Activated CD4-positive, alpha-beta T cell treated with anti-CD3 and anti-CD28 coated beads, Interleukin-2, amount 10 ng/mL, durations not matched to agents 24 days and 14 days (primary cell): ENCODE measurements around the gene RNF180. TPM values are rescaled to one million over a fixed set of nuclear protein-coding genes. Genes with fewer than 3 reads are reported as not detected.
"Not testable (repeated sequence)": the region's sequence is repeated elsewhere in the genome, so short reads cannot be mapped to it uniquely, and the experiment has no call there.

Experiments used
- DNase-seq: peaks from one replicate; pipeline ENCODE4 v3.0.0; 2022
- H3K27ac Mint-ChIP-seq: one replicate; pipeline ENCODE4 v1.8.0; 2022; ENCODE audit warnings: mild to moderate bottlenecking, mixed read lengths
- H3K27me3 Mint-ChIP-seq: one replicate; pipeline ENCODE4 v1.8.0; 2022; ENCODE audit warnings: mixed read lengths
- H3K36me3 Mint-ChIP-seq: one replicate; pipeline ENCODE4 v1.8.0; 2022; ENCODE audit warnings: low read depth, mild to moderate bottlenecking, mixed read lengths
- H3K4me1 Mint-ChIP-seq: one replicate; pipeline ENCODE4 v1.8.0; 2021; ENCODE audit warnings: mixed read lengths
- H3K4me3 Mint-ChIP-seq: one replicate; pipeline ENCODE4 v1.8.0; 2022; ENCODE audit warnings: mild to moderate bottlenecking, moderate library complexity, mixed read lengths
- H3K9me3 Mint-ChIP-seq: one replicate; pipeline ENCODE4 v1.8.0; 2021; ENCODE audit warnings: mixed read lengths
- intact Hi-C: fragments of 100-400 bp; cut with micrococcal nuclease; formaldehyde crosslinking; loops from one replicate; pipeline ENCODE4 v1.15.1; 2023
- total RNA-seq: library from RNA; stranded (reverse); gene quantifications from 2 replicates; pipeline ENCODE4 v1.2.3, GENCODE V29; 2022

RNF180 gene
- total RNA-seq, 1 donor from 2014 or later, result not detected

GRCh38 chr5:64273276-64273675 is 107.6 kb downstream of the RNF180 start:
- intact Hi-C loops, result no loop called here
- Mint-ChIP-seq H3K36me3 (no peaks in the 10 kb centered on the region), H3K4me3 (no peak overlapping the region), H3K9me3 (no peaks in the 10 kb centered on the region), H3K4me1 (no peaks in the 10 kb centered on the region), H3K27me3 (no peaks in the 10 kb centered on the region), H3K27ac (no peak overlapping the region)
- no peak for DNase-seq

DNA sequence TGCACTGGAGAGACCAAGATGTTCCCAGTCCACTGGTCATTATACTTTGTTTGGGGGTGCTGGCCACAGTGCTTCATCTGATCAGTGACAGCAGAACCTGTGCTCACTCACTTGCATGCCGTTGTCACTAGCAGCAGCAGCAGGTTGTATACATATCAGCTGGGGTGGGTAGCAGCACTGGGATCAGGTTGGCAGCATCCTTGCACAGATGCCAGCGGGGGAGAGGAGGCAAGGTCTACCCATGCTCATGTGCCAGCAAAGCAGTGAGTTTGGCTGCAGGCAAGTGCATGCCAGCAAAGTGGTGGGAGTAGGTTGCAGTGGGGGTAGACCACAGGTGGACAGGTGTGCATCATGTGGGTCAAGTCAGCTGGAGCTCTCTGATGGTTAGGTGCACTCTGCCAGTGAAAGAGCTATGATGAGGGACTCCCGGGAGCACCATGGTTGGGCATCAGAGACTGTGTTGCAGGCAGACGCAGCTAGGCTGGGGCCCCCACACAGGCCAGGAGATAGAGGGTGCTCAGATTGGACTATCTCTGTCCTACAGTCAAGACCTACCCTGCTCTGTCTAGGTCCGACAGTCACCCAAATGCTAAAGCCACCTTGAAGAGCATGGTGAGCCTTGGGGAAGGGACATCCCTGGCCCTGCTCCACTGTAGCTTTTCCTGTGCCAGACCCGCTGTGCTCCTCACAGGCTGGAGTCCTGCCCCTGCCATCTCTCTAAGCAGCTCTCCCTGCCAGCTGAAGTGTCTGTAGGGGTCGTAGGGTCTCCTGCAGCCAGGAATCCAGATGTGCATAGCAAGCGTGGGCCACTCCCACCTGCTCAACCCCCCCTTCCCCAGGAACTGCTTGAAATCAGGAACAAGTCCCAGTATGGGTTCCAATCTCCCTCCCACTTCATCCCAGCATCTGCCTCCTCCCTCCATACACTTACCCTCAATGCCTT is 119.8 kb downstream of the RNF180 start:
- H3K36me3 Mint-ChIP-seq, result no peaks in the 10 kb centered on the region
- H3K4me1 Mint-ChIP-seq, result no peaks in the 10 kb centered on the region
- H3K4me3 Mint-ChIP-seq, result no peak overlapping the region
- DNase-seq, result no peak
- H3K9me3 Mint-ChIP-seq, result peaks cover 12% of the 10 kb centered on the region
- no peaks in the 10 kb centered on the region for H3K27me3 Mint-ChIP-seq
- H3K27ac Mint-ChIP-seq, result no peak overlapping the region
- intact Hi-C loops, result no loop called here

DNA sequence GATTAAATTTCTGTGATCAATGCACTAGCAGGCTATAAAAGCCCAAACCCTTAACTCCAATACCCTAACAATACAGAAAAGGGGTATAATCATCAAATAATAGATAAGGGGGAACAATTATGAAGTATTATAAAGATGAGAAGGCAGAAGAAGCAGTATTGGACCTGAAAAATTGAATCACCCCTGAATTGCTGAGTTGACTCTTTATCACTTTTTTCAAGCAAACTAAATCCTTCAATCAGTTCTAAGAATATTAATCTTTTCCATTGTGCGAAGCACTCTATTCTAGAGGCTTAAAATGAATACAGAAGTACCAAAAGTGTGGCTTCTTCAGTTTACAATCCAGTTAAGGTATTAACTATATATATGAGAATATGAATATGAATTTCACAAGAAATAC is 120.7 kb downstream of the RNF180 start:
- H3K36me3 Mint-ChIP-seq, result no peaks in the 10 kb centered on the region
- H3K9me3 Mint-ChIP-seq, result peaks cover 12% of the 10 kb centered on the region
- H3K4me3 Mint-ChIP-seq, result no peak overlapping the region
- DNase-seq, result no peak
- no peaks in the 10 kb centered on the region for H3K27me3 Mint-ChIP-seq
- no peaks in the 10 kb centered on the region for H3K4me1 Mint-ChIP-seq
- intact Hi-C loops, result no loop called here
- no peak overlapping the region for H3K27ac Mint-ChIP-seq

- H3K4me1 Mint-ChIP-seq, DNase-seq, H3K36me3 Mint-ChIP-seq, intact Hi-C loops, H3K27ac Mint-ChIP-seq, H3K4me3 Mint-ChIP-seq, H3K9me3 Mint-ChIP-seq, H3K27me3 Mint-ChIP-seq: not testable (repeated sequence)
Measured at GRCh38 chr5:64288496-64288895, 122.9 kb downstream of the RNF180 start.

- Mint-ChIP-seq H3K27me3 (no peaks in the 10 kb centered on the region), H3K27ac (no peak overlapping the region)
Measured at GRCh38 chr5:64292611-64293215, 127.1 kb downstream of the RNF180 start.

DNA sequence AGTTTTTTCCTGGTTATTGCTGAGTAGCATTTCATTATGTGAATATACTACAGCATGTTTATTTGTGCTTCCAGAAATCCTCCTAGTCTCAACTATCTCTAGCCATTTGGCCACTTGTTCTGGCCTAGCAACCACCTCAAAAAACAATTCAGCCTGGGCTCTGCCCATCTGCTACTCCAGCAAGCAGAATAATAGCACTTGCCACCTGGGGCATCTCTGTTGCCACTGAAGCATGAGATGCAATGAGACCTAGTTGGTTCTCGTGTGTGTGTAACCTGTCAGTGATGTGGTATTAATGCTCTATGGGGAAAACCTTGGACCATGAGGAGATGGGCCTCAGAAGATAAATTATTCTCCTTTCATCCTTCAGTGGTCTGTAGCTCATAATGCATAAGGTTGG is 129.5 kb downstream of the RNF180 start:
- no peak overlapping the region for H3K4me3 Mint-ChIP-seq
- H3K9me3 Mint-ChIP-seq, result peaks cover 4% of the 10 kb centered on the region
- no peak overlapping the region for H3K27ac Mint-ChIP-seq

More at GRCh38 chr5:64292611-64293215, 127.1 kb downstream of the RNF180 start:
- H3K4me3 Mint-ChIP-seq, result no peak overlapping the region
- no peaks in the 10 kb centered on the region for H3K4me1 Mint-ChIP-seq
- no peak for DNase-seq
- intact Hi-C loops, result no loop called here
- H3K36me3 Mint-ChIP-seq, result no peaks in the 10 kb centered on the region
- peaks cover 8% of the 10 kb centered on the region for H3K9me3 Mint-ChIP-seq

DNA sequence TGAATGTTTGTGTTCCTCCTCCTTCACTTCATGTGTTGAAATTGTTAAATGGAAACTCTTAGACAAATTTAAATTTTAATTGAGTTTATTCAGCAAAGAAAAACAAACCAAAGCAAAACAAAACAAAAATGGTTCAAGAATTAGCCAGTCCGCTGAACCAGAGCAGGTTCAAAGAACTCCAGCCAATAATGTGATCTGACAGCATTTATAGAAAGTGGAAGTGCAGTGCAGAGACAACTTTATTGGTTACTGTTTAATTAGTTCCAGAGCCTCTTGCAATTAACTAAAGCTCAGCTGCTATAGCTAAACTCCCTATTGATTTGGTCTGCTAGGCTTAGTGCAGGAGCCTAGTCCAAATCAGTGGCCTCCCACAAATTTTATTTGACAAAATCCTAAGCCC is 132.9 kb downstream of the RNF180 start:
- DNase-seq, result no peak
- Mint-ChIP-seq H3K9me3 (no peaks in the 10 kb centered on the region), H3K4me3 (no peak overlapping the region), H3K4me1 (no peaks in the 10 kb centered on the region), H3K27ac (no peak overlapping the region), H3K27me3 (no peaks in the 10 kb centered on the region), H3K36me3 (no peaks in the 10 kb centered on the region)
- intact Hi-C loops, result no loop called here

More for the DNA sequence above, 129.5 kb downstream of the RNF180 start:
- intact Hi-C loops, result no loop called here
- no peaks in the 10 kb centered on the region for H3K4me1 Mint-ChIP-seq
- H3K36me3 Mint-ChIP-seq, result no peaks in the 10 kb centered on the region
- H3K27me3 Mint-ChIP-seq, result no peaks in the 10 kb centered on the region
- DNase-seq, result no peak

- intact Hi-C loops, result no loop called here
Measured at GRCh38 chr5:64299805-64300204, 134.2 kb downstream of the RNF180 start.

DNA sequence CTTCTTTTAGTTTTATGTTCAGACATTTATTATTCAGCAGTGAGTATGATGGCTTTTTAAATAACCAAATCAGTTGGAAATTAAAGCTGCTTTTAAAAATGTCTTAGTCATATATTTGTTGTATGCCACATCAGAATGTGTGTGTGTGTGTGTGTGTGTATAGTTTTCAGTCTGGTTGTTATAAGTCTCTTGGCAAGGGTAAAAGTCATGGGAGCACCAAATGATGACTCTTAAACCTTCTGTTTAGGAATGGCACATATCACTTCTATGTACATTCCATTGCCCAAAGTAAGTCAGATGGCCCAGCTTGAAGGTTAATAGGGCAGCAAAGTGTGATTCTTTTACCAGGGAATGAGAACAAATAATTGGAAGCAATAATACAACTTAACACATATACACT is 135.9 kb downstream of the RNF180 start:
- no peaks in the 10 kb centered on the region for H3K27me3 Mint-ChIP-seq
- H3K4me3 Mint-ChIP-seq, result no peak overlapping the region
- intact Hi-C loops, result no loop called here
- H3K27ac Mint-ChIP-seq, result no peak overlapping the region
- no peaks in the 10 kb centered on the region for H3K36me3 Mint-ChIP-seq
- H3K9me3 Mint-ChIP-seq, result no peaks in the 10 kb centered on the region
- H3K4me1 Mint-ChIP-seq, result no peaks in the 10 kb centered on the region
- DNase-seq, result no peak

More at GRCh38 chr5:64299805-64300204, 134.2 kb downstream of the RNF180 start:
- H3K36me3 Mint-ChIP-seq, result no peaks in the 10 kb centered on the region
- H3K4me3 Mint-ChIP-seq, result no peak overlapping the region
- no peak overlapping the region for H3K27ac Mint-ChIP-seq
- no peaks in the 10 kb centered on the region for H3K27me3 Mint-ChIP-seq
- no peaks in the 10 kb centered on the region for H3K4me1 Mint-ChIP-seq
- H3K9me3 Mint-ChIP-seq, result no peaks in the 10 kb centered on the region
- DNase-seq, result no peak

DNA sequence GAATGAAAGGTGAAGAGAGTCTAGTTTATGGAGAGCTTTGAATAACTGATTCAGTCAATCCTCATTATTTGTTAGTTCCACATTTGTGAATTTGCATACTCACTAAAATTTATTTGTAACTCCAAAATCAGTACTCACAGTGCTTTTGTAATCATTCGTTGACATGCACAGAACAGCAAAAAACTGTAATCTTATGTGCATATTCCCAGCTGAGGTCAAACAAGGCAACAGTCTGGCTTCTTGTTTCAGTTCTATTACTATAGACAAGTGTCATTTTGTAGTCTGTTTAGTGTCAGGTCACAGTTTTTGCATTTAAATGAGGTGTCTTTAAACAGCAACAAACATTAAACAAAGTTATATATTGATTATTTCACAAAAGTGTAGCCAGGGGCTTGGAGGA is 142.5 kb downstream of the RNF180 start:
- no peak overlapping the region for H3K27ac Mint-ChIP-seq
- no peaks in the 10 kb centered on the region for H3K27me3 Mint-ChIP-seq
- H3K36me3 Mint-ChIP-seq, result no peaks in the 10 kb centered on the region
- intact Hi-C loops, result no loop called here
- no peaks in the 10 kb centered on the region for H3K4me1 Mint-ChIP-seq
- no peaks in the 10 kb centered on the region for H3K9me3 Mint-ChIP-seq
- DNase-seq, result no peak
- no peak overlapping the region for H3K4me3 Mint-ChIP-seq

- no peaks in the 10 kb centered on the region for H3K4me1 Mint-ChIP-seq
- no peak for DNase-seq
- no peaks in the 10 kb centered on the region for H3K36me3 Mint-ChIP-seq
- intact Hi-C loops, result no loop called here
- no peak overlapping the region for H3K4me3 Mint-ChIP-seq
- no peak overlapping the region for H3K27ac Mint-ChIP-seq
- H3K27me3 Mint-ChIP-seq, result no peaks in the 10 kb centered on the region
- H3K9me3 Mint-ChIP-seq, result no peaks in the 10 kb centered on the region
Measured at GRCh38 chr5:64312491-64312890, 146.8 kb downstream of the RNF180 start.

DNA sequence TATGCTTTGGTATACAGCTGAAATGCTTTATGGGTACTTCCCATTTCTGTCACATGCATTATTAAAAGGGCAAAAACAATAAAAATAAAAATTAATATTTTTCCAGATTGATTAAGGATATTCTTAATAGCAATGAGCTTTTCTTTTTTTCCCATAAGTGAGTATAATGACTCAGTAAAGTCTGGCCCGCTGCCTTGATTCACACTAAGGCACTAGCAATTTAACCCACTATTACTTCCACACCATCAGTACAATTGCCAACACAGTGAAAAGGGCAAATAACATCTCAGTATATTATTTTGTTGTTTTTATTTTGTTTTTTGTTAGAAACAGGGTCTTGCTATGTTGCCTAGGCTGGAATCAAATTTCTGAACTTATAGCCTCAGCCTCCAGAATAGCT is 150.1 kb downstream of the RNF180 start:
- Mint-ChIP-seq H3K9me3 (no peaks in the 10 kb centered on the region), H3K27ac (no peak overlapping the region), H3K27me3 (no peaks in the 10 kb centered on the region), H3K4me3 (no peak overlapping the region), H3K4me1 (no peaks in the 10 kb centered on the region), H3K36me3 (no peaks in the 10 kb centered on the region)
- no peak for DNase-seq
- intact Hi-C loops, result no loop called here

GRCh38 chr5:64318175-64318574 is 152.5 kb downstream of the RNF180 start:
- no peak overlapping the region for H3K4me3 Mint-ChIP-seq
- H3K27ac Mint-ChIP-seq, result no peak overlapping the region
- intact Hi-C loops, result no loop called here
- H3K36me3 Mint-ChIP-seq, result no peaks in the 10 kb centered on the region
- H3K27me3 Mint-ChIP-seq, result no peaks in the 10 kb centered on the region
- no peaks in the 10 kb centered on the region for H3K4me1 Mint-ChIP-seq
- no peaks in the 10 kb centered on the region for H3K9me3 Mint-ChIP-seq
- DNase-seq, result no peak

DNA sequence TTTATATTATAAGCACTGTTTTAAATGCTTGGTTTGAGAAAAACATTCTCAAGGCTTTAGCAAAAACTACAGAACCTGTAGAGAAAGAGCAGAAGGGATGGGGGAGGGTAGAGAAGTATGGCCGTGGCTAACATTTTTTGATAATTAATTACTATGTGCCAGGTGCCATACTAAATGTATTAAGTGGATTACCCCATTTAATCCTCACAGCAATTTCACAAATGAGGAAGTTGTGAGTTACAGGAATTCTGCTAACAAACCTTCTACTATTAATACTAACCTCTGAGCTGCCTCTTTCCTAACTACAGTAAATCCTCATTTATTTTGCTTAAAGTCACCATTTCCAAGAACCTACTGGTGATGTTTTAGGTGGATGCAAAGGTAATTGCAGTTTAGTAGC is 157.9 kb downstream of the RNF180 start:
- H3K36me3 Mint-ChIP-seq, result no peaks in the 10 kb centered on the region
- intact Hi-C loops, result no loop called here
- no peaks in the 10 kb centered on the region for H3K4me1 Mint-ChIP-seq
- H3K9me3 Mint-ChIP-seq, result no peaks in the 10 kb centered on the region
- no peak for DNase-seq
- H3K27ac Mint-ChIP-seq, result no peak overlapping the region
- H3K4me3 Mint-ChIP-seq, result no peak overlapping the region
- no peaks in the 10 kb centered on the region for H3K27me3 Mint-ChIP-seq
